GM19025 (cell line): Measurements from ENCODE around the gene TMEM132D.

Experiments
- ATAC-seq: cut with Tn5 transposase; IDR thresholded peaks from one replicate; pipeline ENCODE4 v1.9.1; 2021; ENCODE audit warnings: mild to moderate bottlenecking, low read depth, moderate library complexity; ENCODE audit not compliant: unreplicated experiment

The TMEM132D gene

GRCh38 chr12:129750421-129750820 is 153.4 kb downstream of the TMEM132D start:
- no peak for ATAC-seq

- no peak for ATAC-seq
Measured at GRCh38 chr12:129746318-129746717, 157.5 kb downstream of the TMEM132D start.

- ATAC-seq = no peak
Measured at GRCh38 chr12:129729170-129729569, 174.7 kb downstream of the TMEM132D start.

GRCh38 chr12:129727100-129727499 is 176.7 kb downstream of the TMEM132D start:
- no peak for ATAC-seq

- ATAC-seq = no peak
Measured at GRCh38 chr12:129723260-129723659, 180.6 kb downstream of the TMEM132D start.

GRCh38 chr12:129720618-129721017 is 183.2 kb downstream of the TMEM132D start:
- no peak for ATAC-seq

- no peak for ATAC-seq
Measured at GRCh38 chr12:129719416-129719815, 184.4 kb downstream of the TMEM132D start.

GRCh38 chr12:129717438-129717837 is 186.4 kb downstream of the TMEM132D start:
- ATAC-seq = no peak

GRCh38 chr12:129716825-129717224 is 187.0 kb downstream of the TMEM132D start:
- no peak for ATAC-seq

GRCh38 chr12:129706716-129707115 is 197.1 kb downstream of the TMEM132D start:
- ATAC-seq = no peak

GRCh38 chr12:129704232-129704830 is 199.5 kb downstream of the TMEM132D start:
- ATAC-seq = no peak

- ATAC-seq = no peak
Measured at GRCh38 chr12:129701631-129702101, 202.2 kb downstream of the TMEM132D start.

- ATAC-seq = no peak
Measured at GRCh38 chr12:129700036-129700435, 203.8 kb downstream of the TMEM132D start.

GRCh38 chr12:129696926-129697325 is 206.9 kb downstream of the TMEM132D start:
- no peak for ATAC-seq

- ATAC-seq = no peak
Measured at GRCh38 chr12:129696405-129696804, 207.4 kb downstream of the TMEM132D start.

- ATAC-seq = no peak
Measured at GRCh38 chr12:129693731-129694130, 210.1 kb downstream of the TMEM132D start.

GRCh38 chr12:129687731-129688130 is 216.1 kb downstream of the TMEM132D start:
- no peak for ATAC-seq

GRCh38 chr12:129681830-129682229 is 222.0 kb downstream of the TMEM132D start:
- ATAC-seq = no peak

- no peak for ATAC-seq
Measured at GRCh38 chr12:129681151-129681550, 222.7 kb downstream of the TMEM132D start.

GRCh38 chr12:129676411-129676810 is 227.4 kb downstream of the TMEM132D start:
- no peak for ATAC-seq

GRCh38 chr12:129675947-129676346 is 227.9 kb downstream of the TMEM132D start:
- no peak for ATAC-seq

- ATAC-seq = no peak
Measured at GRCh38 chr12:129675496-129675895, 228.3 kb downstream of the TMEM132D start.

GRCh38 chr12:129673806-129674205 is 230.0 kb downstream of the TMEM132D start:
- ATAC-seq = no peak
